HG03354 (cell line): Measurements from ENCODE around the gene OR52N2.

Experiments
- ATAC-seq: cut with Tn5 transposase; IDR thresholded peaks from one replicate; pipeline ENCODE4 v1.9.1; 2021; ENCODE audit warnings: mild to moderate bottlenecking; ENCODE audit not compliant: unreplicated experiment, poor library complexity, severe bottlenecking

OR52N2 gene

DNA sequence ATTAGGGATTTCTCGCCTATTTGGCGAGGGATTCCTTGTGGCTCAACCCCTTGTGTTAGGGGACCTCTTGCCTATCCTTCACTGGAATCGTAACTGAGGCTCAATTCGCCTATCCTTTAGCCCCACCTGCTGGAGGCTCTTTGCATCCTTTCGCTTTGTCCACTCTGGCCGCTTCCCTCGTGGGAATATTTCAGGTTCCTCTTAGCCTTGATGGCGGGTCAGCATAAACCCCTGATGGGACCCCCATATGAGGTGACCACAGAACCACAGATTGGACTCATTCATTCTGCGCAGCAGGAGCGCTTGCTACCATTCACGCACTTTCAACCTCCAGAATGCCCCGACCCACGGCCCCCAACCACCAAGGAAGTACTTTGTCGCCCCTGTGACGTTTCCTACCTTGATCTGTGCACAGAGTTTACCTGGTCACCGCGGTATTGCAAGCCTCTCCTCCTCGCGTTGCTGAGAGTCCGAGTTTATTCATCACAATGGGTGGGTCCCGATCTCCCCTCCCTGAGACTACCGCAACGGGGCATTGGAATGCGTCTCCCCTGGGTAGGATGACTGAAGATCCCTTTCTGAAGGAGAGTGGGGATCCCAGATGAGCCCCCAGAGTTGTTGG, at the start of gene OR52N2:
Gene OR52N2, plus strand, starts transcription at position 425 of the 622 bp plus-strand sequence. CDS start 11,412 bp downstream, outside the sequence.
- ATAC-seq, result peak; percentile 94

DNA sequence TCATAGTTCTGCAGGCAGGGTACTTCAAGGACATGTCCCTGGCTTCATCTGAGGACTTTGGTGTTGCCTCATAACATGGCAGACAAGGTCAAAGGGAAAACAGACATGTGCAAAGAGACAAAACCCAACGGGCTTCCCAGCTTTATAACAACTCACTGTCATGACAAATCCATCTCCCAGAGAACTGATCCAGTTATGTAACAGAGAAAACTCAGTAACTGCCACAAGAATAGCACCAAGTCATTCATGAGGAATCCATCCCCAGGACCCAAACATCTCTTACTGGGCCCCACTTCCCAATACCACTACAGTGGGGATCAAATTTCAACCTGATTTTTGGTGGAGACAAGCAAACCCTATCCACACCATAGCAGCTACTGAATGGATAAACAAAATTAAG, 41.7 kb upstream of the OR52N2 start:
- ATAC-seq, result no peak

- no peak for ATAC-seq
Observed at GRCh38 chr11:5783255-5783654, 25.5 kb upstream of the OR52N2 start, which contains the start of gene OR52N5. OR52N5 (minus strand) TSS chr11:5783355; CDS start chr11:5778634, 4,721 bp downstream.

- ATAC-seq, result no peak
Observed at GRCh38 chr11:5791165-5791564, 17.6 kb upstream of the OR52N2 start, which contains the start of gene OR52N1. OR52N1 (minus strand) TSS chr11:5791265; CDS start chr11:5788816, 2,449 bp downstream.

GRCh38 chr11:5796541-5796940, 12.2 kb upstream of the OR52N2 start:
- no peak for ATAC-seq

DNA sequence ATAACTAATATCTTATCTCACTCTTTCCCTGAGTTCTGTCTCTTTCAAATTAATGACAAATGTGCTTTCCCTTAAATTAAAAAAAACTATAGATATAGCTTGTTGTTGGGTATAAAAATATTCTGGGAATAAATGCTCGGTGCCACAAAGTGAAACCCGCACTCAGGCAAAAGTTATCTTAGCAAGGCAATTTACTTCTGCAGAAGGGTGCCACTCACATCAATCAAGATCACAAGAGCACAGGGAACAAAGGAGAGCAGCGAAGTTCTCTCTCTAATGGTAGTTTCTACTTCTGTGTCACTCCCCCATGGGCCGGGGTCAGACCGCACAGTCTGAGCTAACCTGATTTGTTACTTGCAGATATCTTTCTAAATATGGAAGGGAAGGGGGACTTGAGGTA, 4.7 kb upstream of the OR52N2 start:
- ATAC-seq, result no peak

DNA sequence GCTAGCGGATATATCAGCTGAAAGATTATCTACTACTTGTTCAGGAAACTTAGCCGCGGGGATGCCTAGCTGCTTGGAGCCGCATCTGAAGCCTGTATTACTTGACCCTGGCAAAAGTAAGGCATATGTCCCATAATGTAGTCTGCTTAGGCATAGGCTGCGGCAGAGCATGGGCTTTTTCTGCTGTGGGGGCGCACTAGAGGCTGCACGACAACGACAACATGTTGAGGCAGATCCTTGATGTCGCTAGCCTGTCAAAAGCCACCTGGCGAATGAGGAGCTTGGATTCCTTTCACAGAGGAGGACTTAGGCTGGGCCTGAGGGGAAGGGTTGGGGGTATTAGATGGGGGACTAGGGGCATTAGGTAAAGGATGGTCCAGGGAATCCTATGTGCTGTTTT, 1.1 kb upstream of the OR52N2 start:
- ATAC-seq, result no peak

GRCh38 chr11:5809122-5809519, 397 bp downstream of the OR52N2 start:
- peak; percentile 32 for ATAC-seq

DNA sequence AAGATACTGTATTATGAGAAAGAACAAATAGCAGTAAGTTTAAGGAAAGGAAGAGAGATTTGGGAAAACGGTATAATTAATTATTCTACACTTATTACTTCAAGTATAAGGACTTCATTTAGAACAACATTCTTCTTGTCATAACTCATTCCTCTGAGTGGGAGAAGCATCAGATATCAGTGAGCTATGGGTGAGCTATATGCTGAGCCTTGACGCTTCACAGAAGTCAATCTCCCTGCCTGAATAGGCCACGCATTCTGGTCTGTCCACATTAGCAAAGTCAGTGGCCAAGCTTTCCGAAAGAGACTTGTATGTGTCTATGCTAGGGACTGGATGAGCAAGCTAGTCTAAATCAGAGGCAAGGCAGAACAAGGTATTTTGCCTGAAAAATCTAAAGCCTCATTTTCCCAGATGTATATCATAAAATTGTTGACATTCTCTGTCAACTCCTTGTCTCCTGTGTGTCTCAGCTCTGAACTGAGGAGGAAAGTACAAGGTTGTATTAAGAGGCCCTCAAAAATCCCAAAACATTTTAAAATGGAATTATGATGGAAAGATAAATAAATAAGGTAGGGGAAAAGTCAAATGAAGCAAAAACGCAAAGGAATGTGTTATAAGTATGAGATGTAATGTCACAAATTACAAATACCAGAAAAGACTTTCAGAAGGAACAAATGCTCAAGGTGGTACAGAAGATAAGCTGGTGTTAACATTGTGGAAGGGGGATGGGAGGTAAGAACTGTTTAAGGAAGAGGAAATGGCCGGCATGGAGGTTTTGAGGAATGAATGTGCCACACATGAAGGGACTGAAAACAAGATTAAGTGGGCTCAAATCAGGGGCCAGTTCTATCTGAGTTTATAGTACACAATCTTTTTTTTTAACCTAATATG, 1.4 kb downstream of the OR52N2 start:
- ATAC-seq, result no peak

DNA sequence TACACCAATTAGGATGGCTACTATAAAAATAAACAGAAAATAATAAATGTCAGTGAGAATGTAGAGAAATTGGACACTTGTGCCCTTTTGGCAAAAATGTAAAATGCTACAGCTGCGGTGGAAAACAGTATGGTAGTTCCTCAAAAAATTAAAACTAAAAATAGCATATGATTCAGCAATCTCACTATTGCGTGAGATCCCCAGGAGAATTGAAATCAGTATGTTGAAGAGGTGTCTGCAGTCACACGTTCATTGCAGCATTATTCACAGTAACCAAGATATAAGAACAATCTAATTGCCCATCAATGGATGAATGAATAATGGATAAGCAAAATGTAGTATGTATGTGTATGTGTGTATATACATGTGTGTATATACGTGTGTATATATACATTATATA, 6.8 kb downstream of the OR52N2 start:
- no peak for ATAC-seq

DNA sequence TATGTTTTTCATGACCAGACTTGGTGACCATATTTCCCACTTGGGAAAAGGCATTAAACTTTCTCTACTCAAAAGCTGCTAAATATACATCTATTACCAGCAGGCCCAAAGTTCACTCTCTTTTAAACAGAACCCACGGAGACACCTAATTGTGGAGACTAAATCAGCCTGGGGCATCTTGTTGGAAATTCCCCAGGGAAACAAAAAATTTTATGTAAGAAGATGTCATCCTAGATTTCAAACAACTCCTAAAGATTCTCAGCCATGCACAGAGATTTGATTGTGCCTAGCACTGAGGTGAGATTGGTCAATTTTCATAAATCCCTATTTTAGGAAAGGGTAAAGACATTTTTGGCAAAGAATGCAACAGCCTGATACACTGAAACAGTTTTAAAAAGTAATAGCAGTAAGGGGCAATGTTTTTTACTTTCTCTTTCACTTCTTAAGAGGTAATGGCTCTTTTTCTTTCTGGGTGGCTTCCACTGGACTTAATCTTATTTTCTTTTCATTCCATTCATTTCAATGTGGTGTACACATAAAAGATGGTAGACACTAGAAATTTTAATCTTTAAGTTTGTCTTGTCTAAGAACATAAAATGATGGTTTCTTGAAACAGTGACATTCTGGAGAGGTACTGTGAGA, 9.6 kb downstream of the OR52N2 start:
- peak; percentile 65 for ATAC-seq

DNA sequence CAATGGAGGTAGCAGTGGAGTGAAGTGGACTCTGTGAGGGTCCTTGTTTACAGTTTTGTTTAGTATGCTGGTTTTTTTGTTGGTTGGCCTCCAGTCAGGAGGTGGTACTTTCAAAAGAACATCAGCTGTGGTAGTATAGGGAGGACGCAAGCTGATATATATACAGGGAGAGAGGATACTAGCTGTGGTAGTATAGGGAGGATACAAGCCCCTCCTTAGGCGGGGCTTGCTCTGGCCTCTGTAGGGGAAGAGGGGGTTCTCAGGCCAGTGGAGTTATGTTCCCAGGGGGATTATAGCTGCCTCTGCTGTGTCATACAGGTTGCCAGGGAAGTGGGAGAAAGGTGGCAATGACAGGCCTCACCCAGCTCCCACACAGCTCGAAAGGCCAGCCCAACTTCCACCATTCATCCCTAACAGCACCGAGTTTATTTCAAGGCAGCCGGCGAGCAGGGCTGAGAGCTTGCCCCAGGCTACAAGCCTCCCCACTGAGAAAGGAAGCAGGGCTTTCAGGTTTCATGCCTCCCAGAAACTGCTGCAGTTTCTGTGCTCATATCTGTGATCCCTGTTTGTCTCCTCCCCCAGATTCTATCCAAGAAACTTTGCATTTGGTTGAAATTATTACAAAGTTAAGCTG, 22.6 kb downstream of the OR52N2 start:
- ATAC-seq, result no peak

GRCh38 chr11:5833446-5833845, 24.7 kb downstream of the OR52N2 start:
- no peak for ATAC-seq

DNA sequence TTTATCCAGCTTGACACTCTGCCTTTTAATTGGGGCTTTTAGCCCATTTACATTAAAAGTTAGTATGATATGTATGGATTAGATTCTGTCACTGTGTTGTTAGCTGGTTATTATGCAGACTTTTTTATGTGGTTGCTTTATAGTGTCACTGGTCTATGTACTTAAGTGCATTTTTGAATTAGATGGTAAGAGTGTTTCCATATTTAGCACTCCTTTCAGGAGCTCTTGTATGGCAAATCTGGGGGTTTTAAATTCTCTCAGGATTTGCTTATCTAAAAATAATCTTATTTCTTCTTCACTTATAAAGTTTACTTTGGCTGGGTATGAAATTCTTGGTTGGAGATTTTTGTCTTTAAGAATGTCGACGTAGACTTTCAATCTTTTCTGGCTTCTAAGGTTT, 29.0 kb downstream of the OR52N2 start:
- ATAC-seq, result no peak

- ATAC-seq, result no peak
Observed at GRCh38 chr11:5841797-5842196, 33.1 kb downstream of the OR52N2 start, which contains the start of gene OR52E6. OR52E6 (minus strand) TSS chr11:5841897; CDS start chr11:5841897, 0 bp downstream.

- ATAC-seq, result no peak
Observed at GRCh38 chr11:5846701-5847100, 38.0 kb downstream of the OR52N2 start.

DNA sequence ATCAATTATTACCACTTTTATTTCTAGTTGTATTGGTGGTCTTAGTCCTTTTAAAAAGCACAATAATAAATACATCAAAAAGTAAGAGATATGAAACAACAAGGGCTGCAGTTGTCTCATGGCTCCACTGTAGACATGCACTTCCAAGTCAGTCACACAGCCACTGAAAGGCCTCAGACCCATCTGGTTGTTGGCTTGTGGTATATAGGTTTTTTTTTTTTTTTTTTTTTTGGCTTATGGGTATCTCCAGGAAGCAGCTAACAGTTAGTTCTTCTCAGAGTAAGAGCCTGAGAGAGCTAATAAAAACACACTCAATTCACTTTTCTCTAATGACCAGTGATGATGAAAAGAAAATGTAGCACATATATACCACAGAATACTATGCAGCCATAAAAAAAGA, 39.0 kb downstream of the OR52N2 start:
- ATAC-seq, result no peak

DNA sequence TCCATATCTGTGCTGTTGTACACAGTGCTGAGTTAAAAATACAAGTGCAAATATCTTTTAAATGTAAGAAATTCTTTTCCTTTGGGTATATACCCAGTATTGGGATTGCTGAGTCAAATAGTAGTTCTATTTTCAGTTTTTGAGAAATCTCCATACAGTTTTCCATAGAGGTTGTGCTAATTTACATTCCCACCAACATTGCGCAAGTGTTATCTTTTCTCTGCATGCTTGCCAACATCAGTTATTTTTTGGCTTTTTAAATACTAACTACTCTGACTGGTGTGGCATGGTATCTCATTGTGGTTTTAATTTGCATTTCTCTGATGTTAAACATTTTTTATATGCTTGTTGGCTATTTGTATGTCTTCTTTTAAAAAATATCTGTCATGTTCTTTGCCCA, 42.3 kb downstream of the OR52N2 start:
- no peak for ATAC-seq

- ATAC-seq, result no peak
Observed at GRCh38 chr11:5857590-5857989, 48.9 kb downstream of the OR52N2 start, which contains the start of gene OR52E8. OR52E8 (minus strand) TSS chr11:5857690; CDS start chr11:5857690, 0 bp downstream.

DNA sequence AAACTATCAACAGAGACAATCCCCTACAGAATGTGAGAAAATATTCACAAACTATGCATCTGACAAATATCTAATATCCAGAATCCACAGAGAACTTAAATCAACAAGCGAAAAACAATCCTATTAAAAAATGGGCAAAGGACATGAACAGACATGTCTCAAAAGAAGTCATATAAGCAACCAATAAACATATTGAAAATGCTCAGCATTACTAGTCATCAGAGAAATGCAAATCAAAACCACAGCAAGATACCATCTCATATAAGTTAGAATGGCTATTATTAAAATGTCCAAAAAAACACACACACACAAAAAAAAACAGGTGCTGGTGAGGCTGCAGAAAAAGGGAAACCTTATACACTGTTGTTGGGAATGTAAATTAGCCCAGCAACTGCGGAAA, 57.1 kb downstream of the OR52N2 start:
- ATAC-seq, result no peak
